ENCODE measurements around the gene SMNDC1.

SMNDC1 gene

DNA sequence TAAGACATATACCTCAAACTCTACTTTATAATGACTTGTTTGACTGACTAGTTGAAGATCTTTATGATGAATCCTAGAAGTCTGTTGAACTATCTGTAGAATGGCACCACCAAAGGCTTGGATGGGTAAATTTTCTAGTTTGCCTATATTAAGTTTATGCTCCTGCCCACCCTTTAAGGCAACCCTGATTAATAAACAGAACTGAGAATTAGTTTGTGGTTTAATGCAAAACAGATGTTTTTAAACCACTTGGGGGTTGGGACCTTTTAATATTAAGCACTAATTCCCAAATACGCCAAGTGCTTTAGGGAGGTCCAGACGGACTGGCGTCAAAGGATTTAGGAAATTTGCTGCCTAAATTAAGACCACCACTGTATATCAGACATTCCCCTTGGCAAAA is 20.5 kb downstream of the SMNDC1 start:
- no peak for TF ChIP-seq ZFX (IDR thresholded peaks at IDR 0.05)
- no peak for TF ChIP-seq CTCF (conservative IDR thresholded peaks at IDR 0.05)
- H3K27ac ChIP-seq, result no peak overlapping the region

- no peak overlapping the region for H3K27ac ChIP-seq
- TF ChIP-seq CTCF (conservative IDR thresholded peaks at IDR 0.05) (peak; percentile 88), ZFX (IDR thresholded peaks at IDR 0.05) (no peak)
Observed at GRCh38 chr10:110279407-110279986, 25.2 kb downstream of the SMNDC1 start.

DNA sequence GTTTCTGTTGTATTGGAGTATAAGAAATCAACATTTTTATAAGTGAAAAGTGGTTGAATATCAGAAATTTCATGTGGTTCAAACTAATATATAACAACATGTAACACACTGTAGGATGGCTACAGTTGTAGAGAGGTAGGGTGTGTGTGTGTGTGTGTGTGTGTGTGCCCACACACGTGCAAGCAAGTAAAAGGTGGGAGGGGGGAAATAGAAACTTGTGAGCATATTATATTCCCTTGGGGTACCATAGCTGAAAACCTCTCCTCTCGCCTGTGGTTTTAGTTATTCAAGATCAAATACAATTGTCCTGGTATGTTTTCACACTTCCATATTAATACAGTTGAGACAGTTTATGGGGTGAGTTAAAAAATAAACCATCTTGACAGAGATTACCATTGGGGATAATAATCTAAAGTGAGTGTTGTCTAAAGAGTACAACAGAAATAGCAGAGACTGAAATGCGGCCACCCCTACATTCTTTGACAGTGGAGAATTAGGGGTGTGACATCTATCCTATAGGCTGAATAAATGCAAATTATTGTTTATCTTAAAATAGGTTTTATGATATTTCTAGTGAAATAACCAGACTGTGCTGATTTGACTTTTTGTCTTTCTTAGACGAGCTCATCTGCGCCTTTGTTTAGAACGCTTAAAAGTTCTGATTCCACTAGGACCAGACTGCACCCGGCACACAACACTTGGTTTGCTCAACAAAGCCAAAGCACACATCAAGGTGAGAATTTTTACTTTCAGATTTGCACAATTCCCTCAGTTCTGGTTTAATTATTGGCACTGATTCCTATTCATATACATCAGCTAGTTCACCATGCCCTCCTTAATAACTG is 25.9 kb downstream of the SMNDC1 start:
- H3K27ac ChIP-seq, result no peak overlapping the region
- no peak for TF ChIP-seq ZFX (IDR thresholded peaks at IDR 0.05)
- TF ChIP-seq CTCF (conservative IDR thresholded peaks at IDR 0.05), result no peak

DNA sequence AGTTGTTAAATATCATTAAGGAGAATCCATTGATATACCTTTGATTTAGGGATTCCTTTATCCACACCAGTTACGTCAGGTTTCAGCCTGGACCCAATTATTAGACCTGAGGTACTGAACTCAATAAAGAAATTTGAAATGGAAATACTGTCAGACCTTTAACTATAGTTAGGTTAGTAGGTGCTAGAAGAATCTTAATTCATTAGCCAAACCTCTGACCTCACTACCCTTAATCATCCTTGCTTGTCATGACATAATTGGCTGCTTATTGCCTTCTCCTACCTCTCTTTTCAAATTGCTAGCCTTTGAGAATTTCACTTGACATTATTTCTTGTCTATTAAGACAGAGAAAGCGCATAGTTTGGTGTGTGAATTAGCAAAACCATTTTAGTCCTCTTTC is 27.1 kb downstream of the SMNDC1 start:
- H3K27ac ChIP-seq, result no peak overlapping the region
- TF ChIP-seq ZFX (IDR thresholded peaks at IDR 0.05) (no peak), CTCF (conservative IDR thresholded peaks at IDR 0.05) (no peak)

- H3K27ac ChIP-seq, result no peak overlapping the region
- TF ChIP-seq CTCF (conservative IDR thresholded peaks at IDR 0.05) (no peak), ZFX (IDR thresholded peaks at IDR 0.05) (no peak)
Observed at GRCh38 chr10:110276603-110277002, 28.1 kb downstream of the SMNDC1 start.

GRCh38 chr10:110275128-110275729 is 29.5 kb downstream of the SMNDC1 start:
- H3K27ac ChIP-seq, result no peak overlapping the region
- TF ChIP-seq CTCF (conservative IDR thresholded peaks at IDR 0.05) (no peak), ZFX (IDR thresholded peaks at IDR 0.05) (no peak)

- no peak overlapping the region for H3K27ac ChIP-seq
- TF ChIP-seq ZFX (IDR thresholded peaks at IDR 0.05) (no peak), CTCF (conservative IDR thresholded peaks at IDR 0.05) (no peak)
Observed at GRCh38 chr10:110274647-110275046, 30.1 kb downstream of the SMNDC1 start.

All from C4-2B (cell line).